GM23338 (cell line): ENCODE measurements around the gene KMT2C. TPM values are rescaled to one million over a fixed set of nuclear protein-coding genes. Genes with fewer than 3 reads are reported as not detected.

Experiments
- ATAC-seq: fragments of 200-7000 bp; cut with Tn5 transposase; 3 replicates; pipeline ENCODE4 v1.9.1; 2020
- DNase-seq: peaks from one replicate; pipeline ENCODE4 v3.0.0-alpha.2; 2015; ENCODE audit warnings: low spot score
- H2AFZ ChIP-seq: fragments of 200-600 bp; sonication (generic); 2 replicates; pipeline ENCODE4 v1.8.0; 2016; ENCODE audit warnings: antibody characterized with exemption, mild to moderate bottlenecking, moderate library complexity
- H3F3A ChIP-seq: fragments of 200-600 bp; sonication (generic); replicated peaks from 2 replicates; pipeline ENCODE4 v1.8.0; 2017; ENCODE audit warnings: antibody characterized with exemption, mixed run types, low read depth
- H3K27ac ChIP-seq: fragments of 200-600 bp; sonication (generic); 2 replicates; pipeline ENCODE4 v1.6.1; 2016; ENCODE audit warnings: low read depth
- H3K27me3 ChIP-seq: fragments of 200-600 bp; sonication (generic); 2 replicates; pipeline ENCODE4 v1.8.0; 2016; ENCODE audit warnings: mild to moderate bottlenecking, mixed run types, moderate library complexity; ENCODE audit not compliant: insufficient read depth
- H3K36me3 ChIP-seq: fragments of 200-600 bp; sonication (generic); 2 replicates; pipeline ENCODE4 v1.8.0; 2016; ENCODE audit warnings: mild to moderate bottlenecking; ENCODE audit not compliant: insufficient read depth
- H3K4me1 ChIP-seq: fragments of 200-600 bp; sonication (generic); 2 replicates; pipeline ENCODE4 v1.8.0; 2016; ENCODE audit warnings: mild to moderate bottlenecking, moderate library complexity; ENCODE audit not compliant: insufficient read depth
- H3K4me2 ChIP-seq: fragments of 200-600 bp; sonication (generic); 2 replicates; pipeline ENCODE4 v1.7.1; 2017; ENCODE audit warnings: mixed run types
- H3K4me3 ChIP-seq: fragments of 200-600 bp; sonication (generic); 2 replicates; pipeline ENCODE4 v1.6.1; 2016; ENCODE audit warnings: mixed run types
- H3K79me2 ChIP-seq: fragments of 200-600 bp; sonication (generic); replicated peaks from 2 replicates; pipeline ENCODE4 v1.8.0; 2017; ENCODE audit warnings: mild to moderate bottlenecking; ENCODE audit not compliant: insufficient read depth
- H3K9me2 ChIP-seq: fragments of 200-600 bp; sonication (generic); 2 replicates; pipeline ENCODE4 v1.8.0; 2017; ENCODE audit not compliant: insufficient read depth
- H4K20me1 ChIP-seq: fragments of 200-600 bp; sonication (generic); replicated peaks from 2 replicates; pipeline ENCODE4 v1.8.0; 2017; ENCODE audit warnings: mild to moderate bottlenecking; ENCODE audit not compliant: insufficient read depth
- H3K27ac Mint-ChIP-seq: 2 replicates; pipeline ENCODE4 v1.8.0; 2020; ENCODE audit warnings: inconsistent platforms, mild to moderate bottlenecking, moderate library complexity, mixed read lengths
- H3K27me3 Mint-ChIP-seq: 3 replicates; pipeline ENCODE4 v1.8.0; 2022; ENCODE audit warnings: low read depth, mild to moderate bottlenecking, moderate library complexity, mixed read lengths, inconsistent platforms; ENCODE audit not compliant: insufficient read depth, poor library complexity
- H3K36me3 Mint-ChIP-seq: 3 replicates; pipeline ENCODE4 v1.8.0; 2021; ENCODE audit warnings: low read depth, mild to moderate bottlenecking, inconsistent platforms, moderate library complexity, mixed read lengths
- H3K4me1 Mint-ChIP-seq: 3 replicates; pipeline ENCODE4 v1.8.0; 2020; ENCODE audit warnings: mild to moderate bottlenecking, inconsistent platforms, mixed read lengths
- H3K4me3 Mint-ChIP-seq: 3 replicates; pipeline ENCODE4 v1.8.0; 2021; ENCODE audit warnings: moderate library complexity, mild to moderate bottlenecking, inconsistent platforms, mixed read lengths
- H3K9me3 Mint-ChIP-seq: 3 replicates; pipeline ENCODE4 v1.8.0; 2020; ENCODE audit warnings: moderate library complexity, mild to moderate bottlenecking, inconsistent platforms, mixed read lengths
- CREB1 ChIP-seq: fragments of 250-450 bp; sonication (Bioruptor Pico); IDR thresholded peaks from 2 replicates; pipeline ENCODE4 v1.5.0; 2020; ENCODE audit warnings: low read depth, mild to moderate bottlenecking, moderate library complexity
- ZNF114 ChIP-seq: fragments of 250-450 bp; sonication (Bioruptor Pico); IDR thresholded peaks from 2 replicates; pipeline ENCODE4 v1.5.0; 2020; ENCODE audit warnings: mild to moderate bottlenecking, moderate library complexity
- polyA plus RNA-seq: library from polyadenylated mRNA; unstranded; fragments of >200 nt; fragmentation: Nextera tagmentation; extraction: Ambion mirVana; gene quantifications from 2 replicates; pipeline ENCODE4 v1.2.1, GENCODE V29; 2016
- total RNA-seq: library from RNA; depleted of rRNA; stranded (reverse); fragments of >200 nt; shearing (Covaris generic); gene quantifications from 2 replicates; pipeline ENCODE4 v1.2.3, GENCODE V29; 2014
- TF ChIP-seq, protein P1 (sequence below): fragments of 250-450 bp; sonication (Bioruptor Pico); IDR thresholded peaks from 2 replicates; pipeline ENCODE4 v1.5.0; 2020; ENCODE audit warnings: mild to moderate bottlenecking, moderate library complexity
- TF ChIP-seq, protein P2 (sequence below): IDR thresholded peaks from 2 replicates; pipeline ENCODE4 v1.6.1; 2016; ENCODE audit warnings: antibody characterized with exemption
- TF ChIP-seq, protein P3 (sequence below), 2 experiments: fragments of 200-600 bp in 1 of 2; sonication (generic) in 1 of 2; conservative IDR thresholded peaks; 2 replicates each; pipeline versions ENCODE4 v1.5.1 to v1.6.1; 2016 to 2017; ENCODE audit warnings: antibody characterized with exemption in 2 of 2, low read depth in 2 of 2, mild to moderate bottlenecking in 2 of 2, moderate library complexity in 1 of 2

KMT2C gene
- total and polyA plus RNA-seq, 2 experiments from 2014 or later: 11.4 to 39.0 TPM

DNA sequence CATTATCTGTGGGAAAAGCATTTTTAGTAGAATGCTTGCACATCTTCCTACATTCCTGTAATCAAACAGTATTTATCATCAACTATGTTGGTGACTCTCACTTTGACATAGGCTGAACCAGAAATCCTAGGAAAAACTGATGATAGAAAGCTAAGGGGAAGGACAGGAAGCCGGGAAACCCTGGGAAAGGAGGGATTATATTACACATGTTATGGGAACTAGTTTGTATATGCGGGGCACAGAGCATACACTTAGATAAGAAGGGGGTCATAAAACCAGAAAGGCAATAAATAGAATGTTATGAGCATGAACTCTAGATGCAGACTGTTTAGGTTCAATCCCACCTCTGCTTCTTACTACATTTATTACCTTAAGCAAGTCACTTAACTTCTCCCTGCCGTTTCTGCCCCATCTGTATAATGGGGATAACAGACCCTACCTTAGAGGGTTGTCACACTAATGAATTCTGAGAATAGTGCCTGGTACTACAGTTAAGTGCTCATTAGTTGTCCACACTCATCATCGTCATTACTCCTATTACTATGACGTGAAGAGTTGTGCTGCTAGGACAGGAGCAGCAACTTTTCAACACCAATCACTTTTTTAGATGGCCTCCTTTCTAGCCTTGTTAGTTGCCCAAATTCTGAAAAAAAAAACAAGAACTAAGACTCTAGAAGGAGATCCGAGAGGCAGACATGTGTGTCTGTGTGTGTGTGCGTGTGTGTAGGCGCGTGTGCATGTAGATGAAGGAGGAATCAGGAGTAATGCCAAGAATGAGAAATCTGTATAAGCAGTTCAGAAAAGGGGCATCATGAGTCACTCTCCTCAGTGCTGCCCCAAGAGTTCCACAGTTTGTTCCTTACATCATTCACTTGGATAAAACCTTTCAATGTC, 52.2 kb downstream of the KMT2C start:
- H3F3A ChIP-seq: no peaks in the 10 kb centered on the region
- H3K4me2 ChIP-seq: no peak overlapping the region
- H3K27ac Mint-ChIP-seq: no peak overlapping the region
- no peak overlapping the region for H3K4me3 Mint-ChIP-seq
- peaks cover 14% of the 10 kb centered on the region; the same call in 1 of the 2 replicates for H3K4me1 ChIP-seq
- H3K79me2 ChIP-seq: peaks cover 89% of the 10 kb centered on the region
- H3K4me3 ChIP-seq: no peak overlapping the region
- H3K9me2 ChIP-seq: no peaks in the 10 kb centered on the region
- ATAC-seq: no peak
- no peak overlapping the region for H2AFZ ChIP-seq
- peaks cover 5% of the 10 kb centered on the region for H3K27me3 Mint-ChIP-seq
- no peak for DNase-seq
- H3K36me3 ChIP-seq: no peaks in the 10 kb centered on the region
- H3K27ac ChIP-seq: no peak overlapping the region
- no peaks in the 10 kb centered on the region; the same call in none of the 2 replicates for H4K20me1 ChIP-seq
- peaks cover 6% of the 10 kb centered on the region; the same call in 1 of the 3 replicates for H3K36me3 Mint-ChIP-seq
- H3K4me1 Mint-ChIP-seq: peaks cover 7% of the 10 kb centered on the region; the same call in 2 of the 3 replicates
- H3K27me3 ChIP-seq: no peaks in the 10 kb centered on the region
- TF ChIP-seq ZNF114 (CRISPR knock-in tag) (no peak), CREB1 (CRISPR knock-in tag) (no peak)
- TF ChIP-seq, protein P1, sequence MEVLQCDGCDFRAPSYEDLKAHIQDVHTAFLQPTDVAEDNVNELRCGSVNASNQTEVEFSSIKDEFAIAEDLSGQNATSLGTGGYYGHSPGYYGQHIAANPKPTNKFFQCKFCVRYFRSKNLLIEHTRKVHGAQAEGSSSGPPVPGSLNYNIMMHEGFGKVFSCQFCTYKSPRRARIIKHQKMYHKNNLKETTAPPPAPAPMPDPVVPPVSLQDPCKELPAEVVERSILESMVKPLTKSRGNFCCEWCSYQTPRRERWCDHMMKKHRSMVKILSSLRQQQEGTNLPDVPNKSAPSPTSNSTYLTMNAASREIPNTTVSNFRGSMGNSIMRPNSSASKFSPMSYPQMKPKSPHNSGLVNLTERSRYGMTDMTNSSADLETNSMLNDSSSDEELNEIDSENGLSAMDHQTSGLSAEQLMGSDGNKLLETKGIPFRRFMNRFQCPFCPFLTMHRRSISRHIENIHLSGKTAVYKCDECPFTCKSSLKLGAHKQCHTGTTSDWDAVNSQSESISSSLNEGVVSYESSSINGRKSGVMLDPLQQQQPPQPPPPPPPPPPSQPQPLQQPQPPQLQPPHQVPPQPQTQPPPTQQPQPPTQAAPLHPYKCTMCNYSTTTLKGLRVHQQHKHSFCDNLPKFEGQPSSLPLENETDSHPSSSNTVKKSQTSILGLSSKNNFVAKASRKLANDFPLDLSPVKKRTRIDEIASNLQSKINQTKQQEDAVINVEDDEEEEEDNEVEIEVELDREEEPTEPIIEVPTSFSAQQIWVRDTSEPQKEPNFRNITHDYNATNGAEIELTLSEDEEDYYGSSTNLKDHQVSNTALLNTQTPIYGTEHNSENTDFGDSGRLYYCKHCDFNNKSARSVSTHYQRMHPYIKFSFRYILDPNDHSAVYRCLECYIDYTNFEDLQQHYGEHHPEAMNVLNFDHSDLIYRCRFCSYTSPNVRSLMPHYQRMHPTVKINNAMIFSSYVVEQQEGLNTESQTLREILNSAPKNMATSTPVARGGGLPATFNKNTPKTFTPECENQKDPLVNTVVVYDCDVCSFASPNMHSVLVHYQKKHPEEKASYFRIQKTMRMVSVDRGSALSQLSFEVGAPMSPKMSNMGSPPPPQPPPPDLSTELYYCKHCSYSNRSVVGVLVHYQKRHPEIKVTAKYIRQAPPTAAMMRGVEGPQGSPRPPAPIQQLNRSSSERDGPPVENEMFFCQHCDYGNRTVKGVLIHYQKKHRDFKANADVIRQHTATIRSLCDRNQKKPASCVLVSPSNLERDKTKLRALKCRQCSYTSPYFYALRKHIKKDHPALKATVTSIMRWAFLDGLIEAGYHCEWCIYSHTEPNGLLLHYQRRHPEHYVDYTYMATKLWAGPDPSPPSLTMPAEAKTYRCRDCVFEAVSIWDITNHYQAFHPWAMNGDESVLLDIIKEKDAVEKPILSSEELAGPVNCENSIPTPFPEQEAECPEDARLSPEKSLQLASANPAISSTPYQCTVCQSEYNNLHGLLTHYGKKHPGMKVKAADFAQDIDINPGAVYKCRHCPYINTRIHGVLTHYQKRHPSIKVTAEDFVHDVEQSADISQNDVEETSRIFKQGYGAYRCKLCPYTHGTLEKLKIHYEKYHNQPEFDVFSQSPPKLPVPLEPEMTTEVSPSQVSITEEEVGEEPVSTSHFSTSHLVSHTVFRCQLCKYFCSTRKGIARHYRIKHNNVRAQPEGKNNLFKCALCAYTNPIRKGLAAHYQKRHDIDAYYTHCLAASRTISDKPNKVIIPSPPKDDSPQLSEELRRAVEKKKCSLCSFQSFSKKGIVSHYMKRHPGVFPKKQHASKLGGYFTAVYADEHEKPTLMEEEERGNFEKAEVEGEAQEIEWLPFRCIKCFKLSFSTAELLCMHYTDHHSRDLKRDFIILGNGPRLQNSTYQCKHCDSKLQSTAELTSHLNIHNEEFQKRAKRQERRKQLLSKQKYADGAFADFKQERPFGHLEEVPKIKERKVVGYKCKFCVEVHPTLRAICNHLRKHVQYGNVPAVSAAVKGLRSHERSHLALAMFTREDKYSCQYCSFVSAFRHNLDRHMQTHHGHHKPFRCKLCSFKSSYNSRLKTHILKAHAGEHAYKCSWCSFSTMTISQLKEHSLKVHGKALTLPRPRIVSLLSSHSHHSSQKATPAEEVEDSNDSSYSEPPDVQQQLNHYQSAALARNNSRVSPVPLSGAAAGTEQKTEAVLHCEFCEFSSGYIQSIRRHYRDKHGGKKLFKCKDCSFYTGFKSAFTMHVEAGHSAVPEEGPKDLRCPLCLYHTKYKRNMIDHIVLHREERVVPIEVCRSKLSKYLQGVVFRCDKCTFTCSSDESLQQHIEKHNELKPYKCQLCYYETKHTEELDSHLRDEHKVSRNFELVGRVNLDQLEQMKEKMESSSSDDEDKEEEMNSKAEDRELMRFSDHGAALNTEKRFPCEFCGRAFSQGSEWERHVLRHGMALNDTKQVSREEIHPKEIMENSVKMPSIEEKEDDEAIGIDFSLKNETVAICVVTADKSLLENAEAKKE (CRISPR knock-in tag): no peak
- TF ChIP-seq, protein P2, sequence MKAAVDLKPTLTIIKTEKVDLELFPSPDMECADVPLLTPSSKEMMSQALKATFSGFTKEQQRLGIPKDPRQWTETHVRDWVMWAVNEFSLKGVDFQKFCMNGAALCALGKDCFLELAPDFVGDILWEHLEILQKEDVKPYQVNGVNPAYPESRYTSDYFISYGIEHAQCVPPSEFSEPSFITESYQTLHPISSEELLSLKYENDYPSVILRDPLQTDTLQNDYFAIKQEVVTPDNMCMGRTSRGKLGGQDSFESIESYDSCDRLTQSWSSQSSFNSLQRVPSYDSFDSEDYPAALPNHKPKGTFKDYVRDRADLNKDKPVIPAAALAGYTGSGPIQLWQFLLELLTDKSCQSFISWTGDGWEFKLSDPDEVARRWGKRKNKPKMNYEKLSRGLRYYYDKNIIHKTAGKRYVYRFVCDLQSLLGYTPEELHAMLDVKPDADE: no peak
- TF ChIP-seq, protein P3, sequence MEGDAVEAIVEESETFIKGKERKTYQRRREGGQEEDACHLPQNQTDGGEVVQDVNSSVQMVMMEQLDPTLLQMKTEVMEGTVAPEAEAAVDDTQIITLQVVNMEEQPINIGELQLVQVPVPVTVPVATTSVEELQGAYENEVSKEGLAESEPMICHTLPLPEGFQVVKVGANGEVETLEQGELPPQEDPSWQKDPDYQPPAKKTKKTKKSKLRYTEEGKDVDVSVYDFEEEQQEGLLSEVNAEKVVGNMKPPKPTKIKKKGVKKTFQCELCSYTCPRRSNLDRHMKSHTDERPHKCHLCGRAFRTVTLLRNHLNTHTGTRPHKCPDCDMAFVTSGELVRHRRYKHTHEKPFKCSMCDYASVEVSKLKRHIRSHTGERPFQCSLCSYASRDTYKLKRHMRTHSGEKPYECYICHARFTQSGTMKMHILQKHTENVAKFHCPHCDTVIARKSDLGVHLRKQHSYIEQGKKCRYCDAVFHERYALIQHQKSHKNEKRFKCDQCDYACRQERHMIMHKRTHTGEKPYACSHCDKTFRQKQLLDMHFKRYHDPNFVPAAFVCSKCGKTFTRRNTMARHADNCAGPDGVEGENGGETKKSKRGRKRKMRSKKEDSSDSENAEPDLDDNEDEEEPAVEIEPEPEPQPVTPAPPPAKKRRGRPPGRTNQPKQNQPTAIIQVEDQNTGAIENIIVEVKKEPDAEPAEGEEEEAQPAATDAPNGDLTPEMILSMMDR (conservative IDR thresholded peaks at IDR 0.05; ENCODE audit: low read depth in 2 of 2): no peak
- H3K9me3 Mint-ChIP-seq: peaks cover 24% of the 10 kb centered on the region
